ENCODE results near the gene C22orf42. TPM values are rescaled to one million over a fixed set of nuclear protein-coding genes. Genes with fewer than 3 reads are reported as not detected.

Gene C22orf42
- total RNA-seq, 1 donor from 2014 or later, result not detected

GRCh38 chr22:32122899-32123298 is 36.2 kb downstream of the C22orf42 start:
- Mint-ChIP-seq H3K27ac (ENCODE audit: unreplicated experiment) (no peak overlapping the region), H3K4me1 (no peaks in the 10 kb centered on the region), H3K27me3 (ENCODE audit: low read depth) (peaks cover 9% of the 10 kb centered on the region), H3K9me3 (no peaks in the 10 kb centered on the region), H3K4me3 (no peak overlapping the region), H3K36me3 (ENCODE audit: low read depth) (no peaks in the 10 kb centered on the region)
- DNase-seq (ENCODE audit: low read depth, low spot score), result no peak
- no peak for TF ChIP-seq CTCF (conservative IDR thresholded peaks at IDR 0.05)

GRCh38 chr22:32120603-32121002 is 38.5 kb downstream of the C22orf42 start:
- Mint-ChIP-seq H3K27me3 (ENCODE audit: low read depth) (peaks cover 21% of the 10 kb centered on the region), H3K4me3 (no peak overlapping the region), H3K36me3 (ENCODE audit: low read depth) (no peaks in the 10 kb centered on the region), H3K4me1 (no peaks in the 10 kb centered on the region), H3K9me3 (no peaks in the 10 kb centered on the region), H3K27ac (ENCODE audit: unreplicated experiment) (no peak overlapping the region)
- no peak for TF ChIP-seq CTCF (conservative IDR thresholded peaks at IDR 0.05)
- DNase-seq (ENCODE audit: low read depth, low spot score), result no peak

- Mint-ChIP-seq H3K9me3 (no peaks in the 10 kb centered on the region), H3K4me3 (no peak overlapping the region), H3K27ac (ENCODE audit: unreplicated experiment) (no peak overlapping the region), H3K27me3 (ENCODE audit: low read depth) (peaks cover 27% of the 10 kb centered on the region), H3K36me3 (ENCODE audit: low read depth) (no peaks in the 10 kb centered on the region), H3K4me1 (no peaks in the 10 kb centered on the region)
- TF ChIP-seq CTCF (conservative IDR thresholded peaks at IDR 0.05), result no peak
- DNase-seq (ENCODE audit: low read depth, low spot score), result no peak
These were observed 39.4 kb downstream of the C22orf42 start for GRCh38 chr22:32119568-32120235.

- DNase-seq (ENCODE audit: low read depth, low spot score), result no peak
- Mint-ChIP-seq H3K27me3 (ENCODE audit: low read depth) (peaks cover 76% of the 10 kb centered on the region), H3K4me1 (no peaks in the 10 kb centered on the region), H3K4me3 (no peak overlapping the region), H3K9me3 (no peaks in the 10 kb centered on the region), H3K27ac (ENCODE audit: unreplicated experiment) (no peak overlapping the region), H3K36me3 (ENCODE audit: low read depth) (no peaks in the 10 kb centered on the region)
- TF ChIP-seq CTCF (conservative IDR thresholded peaks at IDR 0.05), result no peak
These were observed 46.7 kb downstream of the C22orf42 start for GRCh38 chr22:32112380-32112779.

GRCh38 chr22:32106930-32107329 is 52.2 kb downstream of the C22orf42 start:
- H3K36me3 Mint-ChIP-seq (ENCODE audit: low read depth), result no peaks in the 10 kb centered on the region
- TF ChIP-seq CTCF (conservative IDR thresholded peaks at IDR 0.05), result no peak
- H3K27ac Mint-ChIP-seq (ENCODE audit: unreplicated experiment), result no peak overlapping the region

More at GRCh38 chr22:32106930-32107329, 52.2 kb downstream of the C22orf42 start:
- H3K4me3 Mint-ChIP-seq, result no peak overlapping the region
- peaks cover 6% of the 10 kb centered on the region for H3K4me1 Mint-ChIP-seq
- H3K27me3 Mint-ChIP-seq (ENCODE audit: low read depth), result peaks cover 81% of the 10 kb centered on the region
- H3K9me3 Mint-ChIP-seq, result no peaks in the 10 kb centered on the region
- DNase-seq (ENCODE audit: low read depth, low spot score), result peak; percentile 41
